Epidermal melanocyte (primary cell): Measurements from ENCODE around the gene FAM111B.

Experiments used
- DNase-seq: peaks from one replicate; pipeline ENCODE4 v3.0.0; 2011; ENCODE audit warnings: low spot score; ENCODE audit not compliant: insufficient read length

Gene FAM111B

GRCh38 chr11:59152312-59152951, 45.4 kb downstream of the FAM111B start:
- DNase-seq, result no peak

- DNase-seq, result no peak
These were observed 47.6 kb downstream of the FAM111B start for GRCh38 chr11:59154610-59155009.

GRCh38 chr11:59157433-59157832, 50.4 kb downstream of the FAM111B start:
- DNase-seq, result no peak

GRCh38 chr11:59158206-59159068, 51.4 kb downstream of the FAM111B start:
- peak; percentile 79 for DNase-seq

- DNase-seq, result no peak
These were observed 57.0 kb downstream of the FAM111B start for GRCh38 chr11:59164028-59164427.

GRCh38 chr11:59171508-59172322, 64.7 kb downstream of the FAM111B start, which contains the start of gene DTX4:
Gene DTX4, plus strand, starts transcription at chr11:59172132. Its CDS starts 464 bp downstream, at chr11:59172596.
- DNase-seq, result peak; percentile 68

- no peak for DNase-seq
These were observed 65.5 kb downstream of the FAM111B start for GRCh38 chr11:59172345-59173079.

GRCh38 chr11:59173080-59173963, 66.3 kb downstream of the FAM111B start:
- DNase-seq, result no peak

- DNase-seq, result no peak
These were observed 67.1 kb downstream of the FAM111B start for GRCh38 chr11:59173964-59174663.

GRCh38 chr11:59174664-59175033, 67.6 kb downstream of the FAM111B start:
- DNase-seq, result no peak

GRCh38 chr11:59175091-59175501, 68.1 kb downstream of the FAM111B start:
- DNase-seq, result no peak

GRCh38 chr11:59176330-59176729, 69.3 kb downstream of the FAM111B start:
- no peak for DNase-seq
